ENCODE data around the gene FEZ2.
A peak's percentile ranks its signal among the peaks of the same experiment; 100 is the strongest.

The FEZ2 gene

DNA sequence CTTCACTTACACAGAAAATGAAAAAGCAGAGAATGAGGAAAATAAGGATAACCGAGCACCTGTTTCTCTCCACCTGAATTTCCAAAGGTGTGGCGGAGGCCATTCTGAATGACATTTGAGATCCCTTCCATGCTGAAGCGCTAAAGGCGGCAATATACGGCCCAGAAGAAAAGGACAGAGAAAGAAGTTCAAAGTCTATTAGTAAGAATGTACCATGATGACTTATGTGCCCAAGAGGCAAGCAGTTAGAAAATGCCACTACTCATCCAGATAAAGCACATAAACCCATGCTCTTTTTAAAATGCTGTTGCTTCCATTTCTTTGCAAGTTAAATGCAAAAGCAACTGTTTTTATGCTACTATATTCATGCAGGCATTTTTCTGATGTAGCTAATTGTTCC is 37.2 kb downstream of the FEZ2 start:
- no peak for FAIRE-seq

DNA sequence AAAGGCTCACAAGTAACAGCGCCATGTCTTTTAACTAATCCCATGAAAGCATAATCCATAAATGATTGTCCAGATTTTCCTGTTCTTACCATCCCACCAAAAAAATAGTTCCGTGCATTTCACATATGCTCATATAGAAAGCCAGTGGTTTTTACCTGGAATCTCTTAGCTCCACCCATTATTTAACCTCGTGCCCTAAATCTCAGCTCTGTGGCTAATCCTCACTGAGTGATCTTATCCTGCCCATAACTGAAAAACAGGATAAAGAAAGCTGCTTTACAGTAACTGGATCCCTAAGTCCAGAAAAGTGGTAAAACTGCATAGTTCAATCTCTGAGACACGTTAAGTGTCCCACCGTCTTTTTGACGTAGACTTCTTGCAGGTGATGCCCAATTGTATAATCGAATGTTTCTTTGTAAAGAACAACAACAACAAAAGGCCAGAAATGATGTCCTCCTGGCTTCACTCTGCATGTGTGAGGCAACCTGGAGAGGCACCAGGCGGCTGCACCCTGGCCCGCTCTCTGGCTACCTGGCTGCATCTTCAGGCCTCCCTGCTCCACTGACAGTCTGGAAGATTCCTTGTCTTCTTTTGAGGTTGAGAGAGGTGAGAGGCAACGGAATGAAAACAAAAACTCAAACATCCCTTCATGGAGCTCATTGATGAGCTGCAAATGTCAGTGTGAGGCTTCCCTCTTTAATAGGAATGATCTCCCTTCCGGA is 38.6 kb downstream of the FEZ2 start:
- FAIRE-seq, result peak; percentile 96

DNA sequence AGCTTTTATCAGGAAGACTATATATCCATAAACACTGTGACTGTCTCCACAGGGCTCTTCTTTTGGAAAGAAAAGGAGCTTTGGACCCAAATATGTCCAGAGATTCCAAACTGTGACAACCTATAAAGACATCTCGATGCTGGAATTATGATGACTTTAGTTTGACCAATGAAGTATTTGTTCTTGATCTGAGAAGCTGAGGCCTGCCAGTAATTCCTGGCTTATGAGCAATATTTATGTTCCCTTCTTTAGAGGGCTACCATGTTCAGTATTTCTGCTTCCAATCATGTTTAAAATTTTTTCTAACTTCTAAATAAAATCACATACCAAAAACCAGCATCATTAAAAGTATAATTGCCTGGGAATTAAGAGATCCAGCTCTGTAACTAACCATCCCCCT is 41.1 kb downstream of the FEZ2 start:
- no peak for FAIRE-seq

DNA sequence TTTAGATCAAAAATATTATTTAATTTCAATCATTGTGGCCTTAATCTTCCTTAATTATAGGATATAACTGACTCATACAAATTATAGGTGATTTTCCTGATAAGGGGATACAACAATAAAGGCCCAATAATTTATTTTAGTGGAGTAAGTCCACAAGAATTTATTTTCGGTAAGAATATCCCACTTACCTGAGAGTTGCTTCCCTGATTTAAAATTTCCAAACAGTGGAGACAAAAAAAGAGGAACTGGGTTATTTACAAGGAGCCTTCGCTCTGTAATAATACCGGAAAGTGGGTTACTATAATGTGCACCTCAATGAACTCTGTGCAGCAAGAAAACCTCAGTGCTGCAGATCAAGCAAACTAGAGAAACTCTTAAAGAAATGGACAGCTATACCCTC is 42.2 kb downstream of the FEZ2 start:
- no peak for FAIRE-seq

DNA sequence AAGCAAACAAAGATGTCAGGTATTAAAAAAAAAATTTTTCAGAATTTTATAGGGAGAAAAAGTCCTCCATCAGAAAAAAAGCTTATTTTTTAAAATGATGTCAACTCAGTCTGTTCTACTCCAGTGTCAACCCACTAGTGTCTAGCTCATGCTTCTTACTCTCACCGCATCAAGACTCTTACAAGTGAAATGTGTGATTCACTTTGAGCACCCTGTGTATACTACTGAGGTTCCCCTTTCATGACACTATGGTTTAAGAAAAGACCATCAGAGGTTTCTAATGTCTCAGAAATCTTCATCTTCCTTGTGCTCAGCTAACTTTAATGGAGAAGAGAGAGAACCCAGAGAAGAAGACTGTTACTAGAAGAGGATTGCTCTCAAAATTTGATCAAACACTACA is 43.4 kb downstream of the FEZ2 start:
- FAIRE-seq, result no peak

DNA sequence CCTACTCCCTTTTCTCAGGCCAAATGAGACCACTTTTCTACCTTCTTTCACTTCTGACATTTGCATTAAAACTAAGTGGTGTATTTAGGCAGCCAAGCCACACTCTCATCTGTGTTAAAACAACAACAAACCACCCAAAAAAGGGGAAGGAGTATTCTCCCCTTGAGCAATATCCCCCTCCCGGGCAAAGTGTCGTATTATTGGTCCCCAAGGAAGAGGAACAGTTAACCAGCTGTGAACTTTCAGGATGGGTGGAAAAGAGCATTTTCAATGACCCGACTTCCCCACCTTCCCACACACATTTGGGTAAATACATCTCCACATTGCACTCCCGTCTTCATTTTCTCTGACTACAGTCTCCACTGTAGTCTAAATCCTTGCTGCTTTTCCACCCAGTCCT is 44.3 kb downstream of the FEZ2 start:
- no peak for FAIRE-seq

DNA sequence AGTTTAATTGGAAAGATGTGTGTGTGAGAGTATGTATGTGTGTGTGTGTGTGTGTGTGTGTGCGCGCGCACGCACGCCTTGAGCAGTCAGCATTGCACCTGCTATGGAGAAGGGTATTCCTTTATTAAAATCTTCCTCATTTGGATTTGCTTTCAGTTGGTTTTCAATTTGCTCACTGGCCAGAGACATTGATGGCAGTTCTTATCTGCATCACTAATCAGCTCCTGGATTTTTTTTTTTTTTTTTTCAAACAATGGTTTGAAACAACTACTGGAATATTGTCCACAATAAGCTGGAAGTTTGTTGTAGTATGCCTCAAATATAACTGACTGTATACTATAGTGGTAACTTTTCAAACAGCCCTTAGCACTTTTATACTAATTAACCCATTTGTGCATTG is 48.0 kb downstream of the FEZ2 start:
- FAIRE-seq, result no peak

DNA sequence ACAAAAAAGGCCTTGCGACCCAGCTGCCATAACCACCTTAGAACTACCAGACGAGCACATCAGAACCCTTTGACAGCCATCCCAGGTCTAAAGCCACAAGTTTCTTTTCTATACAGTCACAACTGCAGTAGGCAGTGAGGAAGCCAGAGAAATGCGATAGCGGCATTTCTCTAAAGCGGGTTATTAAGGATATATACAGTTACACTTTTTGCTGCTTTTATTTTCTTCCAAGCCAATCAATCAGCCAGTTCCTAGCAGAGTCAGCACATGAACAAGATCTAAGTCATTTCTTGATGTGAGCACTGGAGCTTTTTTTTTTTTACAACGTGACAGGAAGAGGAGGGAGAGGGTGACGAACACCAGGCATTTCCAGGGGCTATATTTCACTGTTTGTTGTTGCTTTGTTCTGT is 48.8 kb downstream of the FEZ2 start:
- no peak for FAIRE-seq

DNA sequence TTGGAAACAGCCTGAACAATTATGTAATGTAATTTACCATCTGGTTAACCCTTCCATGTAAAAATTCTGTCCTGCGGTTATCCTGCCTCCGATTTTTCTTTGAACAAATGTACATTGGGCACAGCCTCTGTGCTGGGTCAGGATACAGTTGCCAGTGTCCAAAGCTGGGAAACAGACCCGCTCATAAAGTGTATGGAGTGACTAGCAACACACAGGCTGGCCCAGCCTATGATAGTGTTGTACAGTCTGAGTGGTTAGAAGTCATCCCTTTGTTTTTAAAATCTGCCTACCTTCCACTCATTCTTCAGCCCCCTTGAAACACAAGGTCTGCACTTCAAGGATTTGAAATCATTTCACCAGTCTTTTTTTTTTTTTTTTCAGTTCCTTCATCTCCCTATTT is 50.1 kb downstream of the FEZ2 start:
- peak; percentile 65 for FAIRE-seq

DNA sequence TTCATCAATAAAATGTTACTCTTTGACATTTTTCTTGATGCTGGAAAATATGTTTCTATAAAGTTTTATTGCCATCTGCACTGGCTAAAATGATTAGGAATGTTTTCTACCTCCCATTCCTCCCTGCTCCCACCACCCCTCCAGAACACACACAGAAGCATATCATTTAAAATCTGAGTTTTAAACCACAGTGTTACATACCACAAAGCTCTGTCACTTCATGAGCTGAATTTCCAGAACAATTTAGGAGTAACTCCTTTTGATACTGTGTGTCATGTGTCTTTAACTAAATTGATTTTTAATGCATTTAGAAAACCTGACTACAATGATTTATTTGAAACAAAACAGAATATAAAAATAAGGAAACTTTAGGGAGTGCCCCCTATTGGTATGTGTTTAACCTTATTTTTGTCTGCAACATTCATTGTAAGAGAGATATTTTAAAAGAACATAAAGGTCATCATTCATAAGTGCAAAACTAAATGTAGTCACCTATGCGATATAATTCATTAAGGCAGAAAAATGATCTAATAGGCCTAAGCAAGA is 52.0 kb downstream of the FEZ2 start:
- peak; percentile 89 for FAIRE-seq

DNA sequence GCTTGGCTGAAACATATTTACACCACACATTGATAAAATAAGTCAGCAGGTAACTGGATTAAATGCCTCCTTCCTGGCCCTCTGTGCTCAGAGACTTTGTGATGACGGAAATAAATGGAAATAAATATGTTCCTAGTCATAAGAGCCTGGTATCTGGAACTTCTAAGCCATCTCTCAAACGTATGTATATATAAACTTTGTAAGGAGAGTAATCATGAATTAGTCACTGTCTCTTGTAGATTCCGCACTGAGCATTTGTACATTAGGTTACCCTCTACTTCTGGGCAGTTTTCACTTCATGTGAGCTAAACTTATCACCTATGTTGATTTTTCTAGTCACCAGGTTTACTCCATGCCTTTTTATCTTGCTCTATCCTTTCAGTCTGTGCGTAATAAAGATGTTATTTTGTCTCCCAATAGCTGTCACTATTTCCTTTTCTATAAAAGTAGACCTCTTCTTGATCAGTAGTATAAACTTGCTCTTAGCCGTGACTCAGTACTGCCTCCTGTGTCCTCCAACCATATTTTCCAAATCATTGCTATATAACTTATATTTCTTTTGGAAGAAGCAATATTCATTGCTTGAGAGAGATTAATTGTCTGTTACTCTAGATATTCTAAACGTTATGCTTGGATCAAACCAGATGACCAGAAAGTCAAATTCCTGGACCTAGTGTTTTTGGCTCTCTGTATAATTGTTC is 53.2 kb downstream of the FEZ2 start:
- FAIRE-seq, result peak; percentile 36

DNA sequence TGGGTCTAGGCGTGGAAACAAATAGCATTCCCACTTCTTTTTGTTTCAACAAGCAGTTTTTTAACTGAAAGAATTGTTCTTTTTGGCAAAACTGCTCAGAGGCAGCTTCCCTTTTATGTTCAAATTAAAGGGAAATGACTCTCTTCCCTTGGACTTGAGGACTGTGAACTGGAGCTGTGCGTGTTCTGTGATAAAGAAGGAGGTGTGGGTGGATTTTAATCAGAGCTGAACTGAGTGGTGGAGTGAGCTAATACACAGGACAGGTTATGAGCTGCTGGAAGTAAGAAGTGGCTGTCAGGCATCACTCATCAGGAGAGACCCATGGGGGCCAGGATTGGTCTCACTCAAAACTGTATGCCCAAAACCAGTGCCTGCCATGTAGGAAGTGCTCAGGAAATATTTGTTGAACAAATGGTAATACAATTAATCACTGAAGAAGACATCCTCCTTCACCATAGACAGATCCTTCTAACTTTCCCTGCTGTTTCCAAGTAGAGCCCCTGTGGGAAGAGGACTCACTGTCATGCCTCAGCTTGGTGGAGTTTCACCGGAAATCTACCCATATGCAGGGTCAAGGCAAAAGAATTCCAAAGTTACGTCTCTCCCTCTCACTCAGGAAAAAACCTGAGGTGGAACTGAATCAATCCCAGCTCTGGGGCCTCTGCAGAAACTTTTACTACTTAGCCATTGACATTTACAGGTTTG is 55.9 kb downstream of the FEZ2 start:
- FAIRE-seq, result no peak

DNA sequence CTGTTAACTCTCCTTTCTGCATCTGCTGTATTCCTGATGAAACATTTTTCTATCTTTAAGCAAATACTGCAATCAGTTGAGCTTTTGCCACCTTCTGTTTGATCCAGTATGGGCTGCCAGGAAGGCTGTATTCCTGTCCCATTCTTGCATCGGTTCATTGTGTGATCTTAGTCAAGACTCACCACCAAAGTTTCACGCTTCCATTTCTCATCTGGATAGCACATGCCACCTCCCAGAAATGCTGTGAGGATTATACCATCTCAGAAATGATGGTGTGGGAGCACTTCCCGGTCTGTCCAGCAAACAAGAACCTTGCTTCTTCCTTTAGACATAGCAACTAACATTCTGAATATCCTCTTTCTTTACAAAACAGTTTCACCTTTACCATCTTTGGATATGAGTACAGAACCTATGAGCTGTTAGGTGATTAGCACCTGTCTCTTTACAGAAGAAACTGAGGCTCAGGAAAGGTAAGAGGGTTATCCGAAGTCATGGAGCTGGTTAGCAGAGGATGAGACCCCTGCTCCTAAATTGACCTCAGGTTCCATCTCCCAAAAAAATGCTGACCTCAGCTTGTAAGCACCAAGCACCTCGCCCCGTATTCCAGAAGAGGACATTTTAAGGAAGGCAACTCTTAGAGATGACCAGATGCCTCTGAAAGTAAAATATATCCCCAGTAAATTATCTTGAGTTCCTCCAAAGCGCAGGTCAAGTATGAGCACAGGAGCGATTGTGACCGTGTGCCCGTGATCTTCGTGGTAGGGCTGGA is 56.8 kb downstream of the FEZ2 start:
- no peak for FAIRE-seq

DNA sequence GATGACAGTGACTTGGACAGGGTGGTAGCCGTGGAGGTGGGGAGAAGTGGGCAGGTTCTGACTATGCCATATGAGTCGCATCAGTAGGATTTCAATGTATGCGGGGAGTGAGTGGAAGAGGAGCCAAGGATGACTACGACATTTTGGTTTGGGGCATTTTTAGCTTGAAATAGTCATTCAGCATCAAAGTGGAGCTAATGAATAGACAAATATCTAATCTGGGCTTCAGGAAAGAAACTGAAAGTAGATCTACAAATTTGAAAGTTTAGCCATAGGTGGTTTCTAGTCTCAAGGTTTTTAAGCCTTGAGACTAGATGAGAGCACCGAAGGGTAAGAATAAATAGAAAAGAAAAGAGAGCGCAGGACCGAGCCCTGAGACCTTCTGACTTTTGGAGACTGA is 58.3 kb downstream of the FEZ2 start:
- no peak for FAIRE-seq

DNA sequence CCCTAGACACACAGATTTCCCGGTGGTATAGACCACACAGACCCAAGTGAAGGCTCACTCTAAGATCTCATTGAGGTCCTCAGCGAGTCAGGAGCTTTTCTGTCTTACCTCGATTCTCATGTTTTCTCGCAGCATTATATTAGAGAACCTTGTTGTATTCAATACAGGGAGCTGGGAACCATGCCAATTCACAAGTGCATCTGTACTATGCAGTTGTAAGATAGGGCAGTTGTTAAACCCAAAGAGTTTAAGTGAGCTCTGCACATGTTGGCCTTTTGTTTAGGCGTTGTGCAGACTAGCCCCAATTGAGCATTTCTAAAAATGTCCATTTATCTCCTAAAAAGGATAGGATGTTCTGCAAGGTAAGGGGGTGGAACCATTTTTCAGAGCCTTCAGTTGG is 59.6 kb downstream of the FEZ2 start:
- no peak for FAIRE-seq

DNA sequence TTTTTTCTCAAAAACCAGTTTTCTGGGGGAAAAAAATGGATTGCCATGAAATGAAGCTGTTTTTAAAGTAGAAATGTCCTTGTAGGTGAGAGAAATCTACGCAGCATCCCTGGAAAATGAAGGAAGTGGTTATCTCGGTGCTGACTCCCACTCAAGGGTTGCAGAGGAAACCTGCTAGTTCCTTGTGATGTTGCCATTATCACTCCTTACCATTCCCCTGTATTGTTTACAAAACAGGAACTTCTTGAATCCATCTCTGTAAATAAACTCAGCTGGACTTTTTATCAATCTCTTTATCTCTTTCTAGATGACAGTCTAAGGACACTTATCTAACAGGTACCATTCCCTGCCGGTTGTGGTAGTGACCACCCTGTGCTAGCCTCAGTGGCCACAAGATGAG is 61.2 kb downstream of the FEZ2 start:
- no peak for FAIRE-seq

DNA sequence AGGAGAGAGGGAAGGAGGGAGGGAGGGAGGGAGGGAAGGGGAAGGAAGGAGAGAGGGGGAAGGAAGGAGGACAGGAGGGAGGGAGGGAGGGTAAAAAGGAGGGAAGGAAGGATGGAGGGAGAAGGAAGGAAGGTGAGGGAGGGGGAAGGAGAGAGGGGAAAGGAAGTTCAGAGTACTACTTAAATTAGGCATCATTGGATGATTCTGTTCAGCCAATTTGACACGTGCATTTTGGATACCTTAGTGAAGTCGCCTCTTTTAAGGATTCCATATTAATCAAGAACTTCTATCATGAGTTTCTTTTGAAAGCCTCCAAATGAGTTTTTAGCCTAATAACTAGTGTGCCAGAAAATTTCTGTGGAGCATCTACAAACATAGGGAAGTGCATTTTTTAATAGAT is 62.9 kb downstream of the FEZ2 start:
- no peak for FAIRE-seq

DNA sequence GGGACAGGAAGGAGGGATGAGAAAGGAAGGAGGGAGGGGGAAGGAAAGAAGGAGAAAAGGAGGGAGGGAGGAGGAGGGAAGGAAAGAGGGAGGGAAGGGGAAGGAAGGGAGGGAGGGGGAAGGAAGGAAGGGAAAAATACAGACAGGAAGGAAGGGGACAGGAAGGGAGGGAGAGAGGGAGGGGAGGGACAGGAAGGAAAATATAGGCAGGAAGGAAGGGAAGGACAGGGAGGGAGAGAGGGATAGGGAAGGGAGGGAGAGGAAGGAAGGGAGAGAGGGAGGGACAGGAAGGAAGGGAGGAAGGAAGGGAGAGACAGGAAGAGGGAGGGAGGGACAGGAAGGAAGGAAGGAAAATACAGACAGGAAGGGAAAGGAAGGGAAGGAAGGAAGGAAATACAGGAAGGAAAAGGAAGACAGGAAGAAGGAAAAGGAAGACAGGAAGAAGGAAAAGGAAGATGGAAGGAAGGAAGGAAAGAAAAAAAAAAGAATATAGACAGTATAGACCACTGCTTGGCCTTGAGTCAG is 63.6 kb downstream of the FEZ2 start:
- no peak for FAIRE-seq

DNA sequence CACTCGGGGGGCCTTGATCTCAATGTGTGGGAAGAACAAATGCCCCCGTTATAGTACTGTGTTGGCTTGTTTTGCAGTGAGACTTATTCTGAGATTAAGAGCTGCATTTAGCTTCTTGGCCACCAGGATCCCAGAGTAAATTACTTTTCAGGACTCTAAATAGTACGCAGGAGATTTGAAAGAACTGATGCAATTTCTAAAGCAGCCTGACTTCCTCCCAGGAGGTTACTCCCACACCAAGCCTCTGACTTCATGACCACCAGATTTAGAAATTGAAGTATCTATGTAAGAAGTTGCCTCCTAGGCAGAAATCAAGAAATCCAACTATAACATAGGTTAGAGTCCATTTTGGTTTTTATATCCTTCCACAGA is 67.0 kb downstream of the FEZ2 start:
- no peak for FAIRE-seq

DNA sequence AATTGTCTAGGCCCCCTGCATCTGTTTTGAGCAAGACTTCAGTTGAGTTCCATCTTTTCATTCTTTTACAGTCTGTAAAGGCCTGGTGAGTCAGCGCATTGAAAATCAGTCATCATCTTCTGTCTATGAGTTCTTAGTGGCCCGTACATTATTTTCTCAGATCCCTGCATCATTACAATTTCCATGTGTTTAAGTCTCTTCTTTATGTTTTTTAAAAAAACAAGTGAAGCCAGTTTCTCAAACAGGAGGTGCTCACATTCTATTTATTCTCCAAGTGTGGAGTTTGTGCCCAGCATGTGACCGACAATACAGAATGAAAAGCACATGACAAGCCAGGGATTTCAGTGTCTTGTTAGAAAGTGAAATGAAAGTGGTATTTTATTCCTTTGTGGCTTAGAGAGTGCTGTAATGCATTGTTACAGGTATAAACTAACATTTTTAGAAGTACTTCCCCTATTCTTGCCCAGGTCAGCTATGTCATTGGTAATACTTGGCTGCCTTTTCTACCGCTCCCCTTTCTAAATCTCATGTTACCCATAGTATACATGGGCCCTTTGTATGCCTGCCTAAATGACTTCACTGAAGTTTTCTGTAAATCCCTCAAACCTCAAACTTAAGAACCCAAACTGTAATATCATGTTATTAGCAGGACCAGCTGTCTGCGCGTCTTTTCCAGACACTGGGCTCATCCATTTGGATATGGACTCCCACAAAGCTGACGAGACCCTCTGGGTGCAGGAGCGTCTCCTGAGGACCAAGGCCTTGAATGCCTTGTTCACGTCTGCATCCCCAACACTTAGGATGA is 67.6 kb downstream of the FEZ2 start:
- no peak for FAIRE-seq

DNA sequence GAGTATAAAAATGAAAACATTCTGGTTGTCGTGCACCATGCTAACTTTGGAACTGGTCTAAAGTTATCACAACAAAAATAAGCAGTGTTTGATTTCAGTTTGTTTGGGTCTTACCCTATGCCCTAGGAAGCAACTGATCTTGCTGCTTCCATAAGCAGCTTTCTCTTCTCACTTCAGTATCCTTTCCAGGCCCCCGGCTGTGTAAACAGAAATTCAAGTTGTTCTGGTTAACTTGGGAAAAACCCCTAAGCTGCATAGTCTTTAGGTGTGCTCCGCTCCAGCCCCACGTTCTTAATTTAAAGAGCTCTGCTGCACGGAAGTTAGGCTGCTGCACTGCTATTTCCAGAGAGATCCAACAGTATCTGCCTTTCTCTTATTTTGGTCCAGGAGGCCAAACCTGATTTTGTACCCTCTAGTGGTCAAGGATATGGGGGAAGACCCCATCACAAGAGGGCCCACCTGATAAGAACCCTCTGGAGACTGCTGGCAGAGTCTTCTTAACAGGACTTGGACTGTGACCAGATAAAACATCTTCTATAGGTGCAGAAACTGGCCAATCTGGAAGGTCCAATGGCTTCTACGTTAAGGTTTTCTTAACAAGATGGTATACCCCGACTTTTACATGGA is 69.1 kb downstream of the FEZ2 start:
- no peak for FAIRE-seq

DNA sequence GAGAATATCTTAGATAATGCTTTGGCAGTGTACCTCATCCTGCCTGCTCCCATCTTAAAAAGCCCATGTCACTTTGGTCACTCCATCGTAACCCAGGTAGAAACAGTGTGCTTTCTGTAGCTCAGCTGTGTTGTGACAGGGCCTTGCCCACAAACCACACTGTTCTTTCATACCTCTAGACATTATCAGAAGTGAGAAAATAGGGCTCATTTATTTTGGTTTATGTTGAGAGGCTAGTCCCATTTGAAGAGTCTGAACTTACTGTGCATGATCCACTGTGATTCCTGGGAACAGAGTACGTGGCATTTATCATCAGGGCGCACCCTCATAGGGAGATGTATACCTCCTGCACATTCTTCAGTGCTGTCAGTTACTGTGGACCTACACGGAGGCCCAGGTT is 69.7 kb downstream of the FEZ2 start:
- FAIRE-seq, result no peak
